Upper lobe of right lung (tissue), 1 donor: Measurements from ENCODE around the gene FMO2. TPM values are rescaled to one million over a fixed set of nuclear protein-coding genes. Genes with fewer than 3 reads are reported as not detected.

Experiments used
- ATAC-seq: fragments of 200-7000 bp; cut with Tn5 transposase; one replicate; pipeline ENCODE4 v1.9.1; 2020; ENCODE audit warnings: mild to moderate bottlenecking, moderate library complexity
- DNase-seq: peaks from one replicate; pipeline ENCODE4 v3.0.0-alpha.2; 2020
- H3K27ac ChIP-seq: fragments of 200-600 bp; one replicate; pipeline ENCODE4 v1.8.0; 2022
- H3K27me3 ChIP-seq: fragments of 200-600 bp; one replicate; pipeline ENCODE4 v1.8.0; 2022; ENCODE audit warnings: mild to moderate bottlenecking
- H3K36me3 ChIP-seq: fragments of 200-600 bp; one replicate; pipeline ENCODE4 v1.8.0; 2022
- H3K4me1 ChIP-seq: fragments of 200-600 bp; one replicate; pipeline ENCODE4 v1.8.0; 2022
- H3K4me3 ChIP-seq: fragments of 200-600 bp; one replicate; pipeline ENCODE4 v1.8.0; 2022; ENCODE audit warnings: mild to moderate bottlenecking
- H3K9me3 ChIP-seq: fragments of 200-600 bp; one replicate; pipeline ENCODE4 v1.8.0; 2022
- CTCF ChIP-seq: fragments of 200-600 bp; IDR thresholded peaks from one replicate; pipeline ENCODE4 v1.8.0; 2022; ENCODE audit warnings: antibody characterized with exemption
- intact Hi-C: fragments of 100-400 bp; cut with DNase I; formaldehyde crosslinking; loops from one replicate; pipeline ENCODE4 v1.11.0; 2022
- total RNA-seq: library from RNA; stranded (reverse); fragmentation: NEBNext Ultra II Directional; extraction: Animal tissue kit (Norgen Biotek cat#: 25700); gene quantifications from one replicate; pipeline ENCODE4 v1.2.1, GENCODE V29; 2021
- donor health status: DM: no; HTN: yes; CAD: no; lungs with severe emphysema.

FMO2 gene
- total RNA-seq, 1 donor from 2014 or later, result 392 TPM

- no peak for TF ChIP-seq CTCF
- Histone ChIP-seq H3K27ac (no peak within 1 kb of the TSS), H3K4me1 (no peaks in the 10 kb centered on the region), H3K9me3 (no peaks in the 10 kb centered on the region), H3K36me3 (no peaks in the 10 kb centered on the region), H3K4me3 (no peak within 1 kb of the TSS), H3K27me3 (peaks cover 12% of the 10 kb centered on the region)
- no peak for DNase-seq
- ATAC-seq, result no peak
- intact Hi-C loops, result no loop called here
Observed at GRCh38 chr1:171248302-171248701, 63.2 kb downstream of the FMO2 start, which contains the start of gene FMO1. Gene FMO1, plus strand, starts transcription at chr1:171248494. Its CDS starts 9,594 bp downstream, at chr1:171258088.

GRCh38 chr1:171248841-171249240 lies 63.7 kb downstream of the FMO2 start:
- Histone ChIP-seq H3K4me1 (no peaks in the 10 kb centered on the region), H3K9me3 (no peaks in the 10 kb centered on the region), H3K27ac (no peak overlapping the region), H3K36me3 (no peaks in the 10 kb centered on the region), H3K27me3 (peaks cover 12% of the 10 kb centered on the region), H3K4me3 (no peak overlapping the region)
- intact Hi-C loops, result no loop called here
- ATAC-seq, result no peak
- no peak for TF ChIP-seq CTCF
- no peak for DNase-seq

GRCh38 chr1:171250263-171250662 lies 65.2 kb downstream of the FMO2 start:
- no peak overlapping the region for H3K27ac ChIP-seq
- H3K36me3 ChIP-seq, result no peaks in the 10 kb centered on the region
- peaks cover 12% of the 10 kb centered on the region for H3K27me3 ChIP-seq
- no peak overlapping the region for H3K4me3 ChIP-seq
- no peak for ATAC-seq
- H3K9me3 ChIP-seq, result no peaks in the 10 kb centered on the region
- H3K4me1 ChIP-seq, result no peaks in the 10 kb centered on the region
- DNase-seq, result no peak
- TF ChIP-seq CTCF, result no peak
- intact Hi-C loops, result no loop called here

GRCh38 chr1:171251042-171251951 lies 66.2 kb downstream of the FMO2 start:
- H3K4me3 ChIP-seq, result peak overlapping the region; percentile 47
- H3K9me3 ChIP-seq, result no peaks in the 10 kb centered on the region
- no peaks in the 10 kb centered on the region for H3K4me1 ChIP-seq
- intact Hi-C loops, result no loop called here
- no peak overlapping the region for H3K27ac ChIP-seq
- H3K36me3 ChIP-seq, result no peaks in the 10 kb centered on the region
- H3K27me3 ChIP-seq, result peaks cover 12% of the 10 kb centered on the region
- peak; percentile 69 for ATAC-seq
- DNase-seq, result no peak
- TF ChIP-seq CTCF, result peak; percentile 56

GRCh38 chr1:171251952-171252300 lies 66.8 kb downstream of the FMO2 start:
- no peaks in the 10 kb centered on the region for H3K9me3 ChIP-seq
- peak overlapping the region; percentile 47 for H3K4me3 ChIP-seq
- peaks cover 12% of the 10 kb centered on the region for H3K27me3 ChIP-seq
- H3K36me3 ChIP-seq, result no peaks in the 10 kb centered on the region
- TF ChIP-seq CTCF, result no peak
- DNase-seq, result no peak
- no peak overlapping the region for H3K27ac ChIP-seq
- ATAC-seq, result no peak
- H3K4me1 ChIP-seq, result peaks cover 5% of the 10 kb centered on the region
- intact Hi-C loops, result no loop called here
